Colonic mucosa (tissue), 4 donors: Measurements from ENCODE around the gene LRRC75B. TPM values are rescaled to one million over a fixed set of nuclear protein-coding genes. Genes with fewer than 3 reads are reported as not detected.
A peak's percentile ranks its signal among the peaks of the same experiment; 100 is the strongest.

Source experiments
- DNase-seq: peaks from one replicate; pipeline ENCODE4 v3.0.0-alpha.2; 2020
- H3K27ac ChIP-seq: fragments of 200-600 bp; one replicate; pipeline ENCODE4 v1.8.0; 2021
- H3K27me3 ChIP-seq: fragments of 200-600 bp; one replicate; pipeline ENCODE4 v1.8.0; 2021
- H3K36me3 ChIP-seq: fragments of 200-600 bp; one replicate; pipeline ENCODE4 v1.8.0; 2021
- H3K4me1 ChIP-seq: fragments of 200-600 bp; one replicate; pipeline ENCODE4 v1.8.0; 2021; ENCODE audit warnings: mild to moderate bottlenecking
- H3K4me3 ChIP-seq: fragments of 200-600 bp; one replicate; pipeline ENCODE4 v1.8.0; 2021
- H3K9ac ChIP-seq, 2 donors: one replicate each; pipeline ENCODE4 v1.7.0; 2013; ENCODE audit warnings: control low read depth in 2 of 2, low read depth in 2 of 2, low read length in 2 of 2
- H3K9me3 ChIP-seq: fragments of 200-600 bp; one replicate; pipeline ENCODE4 v1.8.0; 2021
- intact Hi-C: fragments of 100-400 bp; cut with DNase I; formaldehyde crosslinking; loops from one replicate; pipeline ENCODE4 v1.14.1; 2022
- total RNA-seq, 2 donors: library from RNA; stranded (reverse); fragmentation: NEBNext Ultra II Directional in 1 of 2; extraction: Animal tissue kit (Norgen Biotek cat#: 25700) in 1 of 2; gene quantifications; one replicate each; pipeline ENCODE4 v1.2.1, GENCODE V29; 2021
- TF ChIP-seq, protein P1 (sequence below): fragments of 200-600 bp; IDR thresholded peaks from one replicate; pipeline ENCODE4 v1.8.0; 2022; ENCODE audit warnings: antibody characterized with exemption, mild to moderate bottlenecking
- donor health status: healthy.
- donor health status: DM: no; HTN: no; CAD: no.
- donor health status: DM: no; HTN: no; CAD: no.

The LRRC75B gene
- total RNA-seq, 2 donors from 2014 or later: 7.9 to 10.2 TPM

DNA sequence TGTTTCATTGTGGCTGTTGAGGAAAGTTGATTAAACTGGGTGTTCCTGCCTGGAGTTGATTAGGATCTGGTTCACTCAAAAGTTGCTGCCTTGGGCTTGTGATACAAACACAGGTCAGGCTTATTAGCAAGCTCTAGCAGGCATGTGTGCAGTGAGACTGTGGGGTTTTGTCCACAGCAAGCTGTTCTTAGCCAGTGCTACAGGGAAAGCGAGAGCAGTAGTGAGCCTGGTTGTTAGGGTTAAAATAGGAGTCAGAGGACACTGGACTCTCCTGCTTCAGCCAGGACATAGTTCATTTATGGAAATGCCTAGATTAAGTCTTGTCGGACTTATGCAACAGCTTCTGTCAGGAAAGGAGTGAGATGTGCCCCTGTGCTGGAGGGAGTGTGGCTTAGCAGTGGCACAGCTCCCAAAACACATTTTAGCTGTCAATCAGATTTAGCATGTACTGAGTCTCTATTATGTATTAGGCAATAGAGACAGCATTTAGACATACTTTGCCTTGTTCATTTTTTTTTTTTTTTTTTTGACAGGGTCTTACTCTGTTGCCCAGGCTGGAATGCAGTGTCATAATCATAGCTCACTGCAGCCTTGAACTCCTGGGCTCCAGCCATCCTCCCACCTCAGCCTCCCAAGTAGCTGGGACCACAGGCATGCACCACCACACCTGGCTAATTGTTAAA lies 28.4 kb downstream of the LRRC75B start:
- no peak for DNase-seq
- H3K9ac ChIP-seq: no peak overlapping the region
- no peak overlapping the region for H3K27ac ChIP-seq
- H3K27me3 ChIP-seq: no peaks in the 10 kb centered on the region
- H3K4me1 ChIP-seq: no peaks in the 10 kb centered on the region
- TF ChIP-seq, protein P1, sequence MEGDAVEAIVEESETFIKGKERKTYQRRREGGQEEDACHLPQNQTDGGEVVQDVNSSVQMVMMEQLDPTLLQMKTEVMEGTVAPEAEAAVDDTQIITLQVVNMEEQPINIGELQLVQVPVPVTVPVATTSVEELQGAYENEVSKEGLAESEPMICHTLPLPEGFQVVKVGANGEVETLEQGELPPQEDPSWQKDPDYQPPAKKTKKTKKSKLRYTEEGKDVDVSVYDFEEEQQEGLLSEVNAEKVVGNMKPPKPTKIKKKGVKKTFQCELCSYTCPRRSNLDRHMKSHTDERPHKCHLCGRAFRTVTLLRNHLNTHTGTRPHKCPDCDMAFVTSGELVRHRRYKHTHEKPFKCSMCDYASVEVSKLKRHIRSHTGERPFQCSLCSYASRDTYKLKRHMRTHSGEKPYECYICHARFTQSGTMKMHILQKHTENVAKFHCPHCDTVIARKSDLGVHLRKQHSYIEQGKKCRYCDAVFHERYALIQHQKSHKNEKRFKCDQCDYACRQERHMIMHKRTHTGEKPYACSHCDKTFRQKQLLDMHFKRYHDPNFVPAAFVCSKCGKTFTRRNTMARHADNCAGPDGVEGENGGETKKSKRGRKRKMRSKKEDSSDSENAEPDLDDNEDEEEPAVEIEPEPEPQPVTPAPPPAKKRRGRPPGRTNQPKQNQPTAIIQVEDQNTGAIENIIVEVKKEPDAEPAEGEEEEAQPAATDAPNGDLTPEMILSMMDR: no peak
- H3K4me3 ChIP-seq: no peak overlapping the region
- intact Hi-C loops: no loop called here
- H3K36me3 ChIP-seq: peaks cover 11% of the 10 kb centered on the region
- no peaks in the 10 kb centered on the region for H3K9me3 ChIP-seq

DNA sequence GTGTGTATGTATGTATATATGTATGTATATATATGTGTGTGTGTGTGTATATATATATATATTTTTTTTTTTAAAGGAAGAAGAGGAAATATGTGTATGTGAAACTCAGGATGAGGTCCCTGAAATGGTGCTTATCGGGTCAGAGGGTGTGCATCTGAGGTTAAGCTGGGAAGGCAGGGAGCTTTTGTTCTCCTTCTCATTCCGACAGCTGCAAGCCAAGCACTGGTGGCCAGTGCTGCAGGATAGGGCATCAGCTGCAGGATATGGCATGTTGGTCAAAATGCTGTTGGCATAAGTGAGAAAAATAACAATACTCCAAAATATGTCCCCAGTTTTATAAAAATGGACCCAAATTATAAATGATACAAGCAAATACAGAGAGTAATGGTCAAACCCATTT lies 29.6 kb downstream of the LRRC75B start:
- Histone ChIP-seq H3K27me3 (no peaks in the 10 kb centered on the region), H3K9me3 (no peaks in the 10 kb centered on the region), H3K4me1 (no peaks in the 10 kb centered on the region), H3K27ac (no peak overlapping the region), H3K4me3 (no peak overlapping the region), H3K36me3 (peaks cover 11% of the 10 kb centered on the region), H3K9ac (no peak overlapping the region)
- DNase-seq: no peak
- intact Hi-C loops: no loop called here
- TF ChIP-seq, protein P1: no peak

DNA sequence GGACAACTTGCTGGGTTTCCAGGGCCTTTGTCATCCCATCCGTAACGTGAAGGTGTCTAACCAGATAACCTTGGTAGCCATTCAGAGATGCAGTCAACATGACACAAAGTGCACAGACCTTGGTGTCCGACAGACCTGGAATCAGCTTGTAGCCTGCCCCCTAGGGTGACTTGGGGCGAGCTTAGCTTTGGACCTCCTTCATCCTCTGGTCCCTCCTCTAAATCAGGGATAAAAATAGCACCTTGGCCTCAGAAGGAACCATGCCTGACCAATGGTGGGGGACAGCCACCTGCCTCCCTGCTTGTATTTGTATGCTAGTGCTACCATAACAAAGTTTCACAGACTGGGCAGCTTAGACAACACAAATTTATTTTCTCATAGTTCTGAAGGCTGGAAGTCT lies 33.4 kb downstream of the LRRC75B start:
- Histone ChIP-seq H3K9ac (no peak overlapping the region), H3K4me1 (peaks cover 13% of the 10 kb centered on the region), H3K36me3 (peaks cover 16% of the 10 kb centered on the region)

DNA sequence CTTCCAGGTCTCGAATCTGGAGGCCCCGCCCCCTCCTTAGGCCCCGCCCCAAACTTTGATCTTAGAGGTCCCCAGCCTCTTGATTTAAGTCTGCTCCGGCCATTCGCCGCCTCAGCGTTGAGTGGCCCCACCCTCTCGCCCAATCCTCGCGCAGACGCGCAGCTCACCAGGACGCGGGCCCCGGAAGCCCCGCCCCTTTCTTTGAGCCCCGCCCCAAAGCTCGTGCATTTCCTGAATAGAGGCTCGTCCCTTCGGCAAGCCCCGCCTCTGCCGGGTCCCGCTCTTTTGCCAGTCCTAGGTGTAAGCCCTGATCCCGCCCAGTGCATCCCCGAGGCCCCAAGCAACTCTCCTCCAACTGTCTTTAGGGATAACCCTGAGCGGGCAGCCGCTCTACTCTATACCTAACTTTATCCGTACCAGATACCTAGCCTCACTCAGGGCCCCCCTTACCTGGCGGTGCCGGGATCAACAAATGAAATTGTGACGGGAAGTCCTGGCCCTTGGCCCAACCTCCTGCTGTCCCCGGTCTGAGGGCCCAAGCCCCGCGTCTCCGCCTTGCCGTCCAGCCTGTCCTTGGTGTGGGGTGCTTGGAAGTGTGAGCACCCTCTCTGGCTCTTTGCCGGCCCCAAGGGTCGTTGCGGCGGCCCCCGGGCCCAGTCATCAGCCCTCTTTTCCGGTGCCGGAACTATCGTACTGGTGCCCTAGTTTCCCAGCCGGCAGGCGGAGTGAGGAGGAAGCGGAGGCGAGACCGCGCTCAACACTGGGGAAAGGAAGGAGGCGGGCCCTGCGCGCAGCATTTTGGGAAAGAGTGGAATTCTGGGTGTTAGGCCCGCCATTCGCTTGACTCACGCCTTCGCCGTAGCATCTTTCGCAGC lies 37.5 kb downstream of the LRRC75B start, which contains the start of gene SNRPD3:
TSS of gene SNRPD3 (plus strand) at position 835 of the 875 bp plus-strand sequence. CDS start 1,676 bp downstream, outside the sequence.
- H3K36me3 ChIP-seq: peaks cover 10% of the 10 kb centered on the region

More for the DNA sequence above, 33.4 kb downstream of the LRRC75B start:
- Histone ChIP-seq H3K27ac (no peak overlapping the region), H3K4me3 (no peak overlapping the region), H3K9me3 (no peaks in the 10 kb centered on the region), H3K27me3 (no peaks in the 10 kb centered on the region)
- TF ChIP-seq, protein P1: no peak
- intact Hi-C loops: no loop called here
- DNase-seq: no peak

More for the DNA sequence above, 37.5 kb downstream of the LRRC75B start, which contains the start of gene SNRPD3:
- Histone ChIP-seq H3K9ac (peak within 1 kb of the TSS; percentile 93 to 95), H3K4me3 (peak within 1 kb of the TSS; percentile 99), H3K4me1 (peaks cover 40% of the 10 kb centered on the region), H3K27me3 (no peaks in the 10 kb centered on the region), H3K9me3 (no peaks in the 10 kb centered on the region), H3K27ac (peak within 1 kb of the TSS; percentile 100)
- intact Hi-C loops: no loop called here
- TF ChIP-seq, protein P1: no peak
- peak; percentile 100 for DNase-seq
